Epithelial cell of esophagus (primary cell): ENCODE results near the gene KCNC3.

Experiments used
- DNase-seq: peaks from one replicate; pipeline ENCODE4 v3.0.0; 2010; ENCODE audit warnings: low read depth
- H3K4me3 ChIP-seq: 2 replicates; pipeline ENCODE4 v1.5.1; 2011; ENCODE audit warnings: mild to moderate bottlenecking, low read length, control low read depth
- CTCF ChIP-seq: IDR thresholded peaks from 2 replicates; pipeline ENCODE4 v1.5.1; 2011; ENCODE audit warnings: low read depth, mild to moderate bottlenecking, low read length, control low read depth, inconsistent platforms; ENCODE audit not compliant: insufficient read depth; ENCODE audit errors: missing control alignments

Gene KCNC3

GRCh38 chr19:50290011-50290410 is 39.2 kb downstream of the KCNC3 start:
- no peak overlapping the region for H3K4me3 ChIP-seq
- TF ChIP-seq CTCF: no peak
- no peak for DNase-seq

DNA sequence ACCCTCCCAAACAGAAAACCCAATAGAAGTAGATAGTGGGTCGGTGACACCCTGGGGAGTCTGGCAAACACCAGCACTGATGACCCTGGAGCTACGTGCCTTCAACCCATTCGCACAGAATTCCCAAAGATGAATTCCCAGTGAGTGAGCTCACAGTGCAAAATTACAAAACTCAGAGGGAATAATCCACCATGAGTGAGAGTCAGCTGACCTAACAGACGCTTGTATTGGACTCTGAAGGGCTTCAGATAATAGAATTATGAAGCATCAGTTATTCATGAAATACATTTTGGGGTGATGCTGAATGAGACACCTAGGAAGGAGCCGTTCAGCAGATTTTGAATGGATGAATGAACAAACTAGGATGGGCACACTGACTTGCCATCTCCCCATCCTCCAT is 40.2 kb downstream of the KCNC3 start:
- no peak for TF ChIP-seq CTCF
- no peak overlapping the region for H3K4me3 ChIP-seq
- no peak for DNase-seq

- TF ChIP-seq CTCF: no peak
- no peak for DNase-seq
- H3K4me3 ChIP-seq: no peak overlapping the region
These were observed 41.8 kb downstream of the KCNC3 start for GRCh38 chr19:50287331-50287730.

DNA sequence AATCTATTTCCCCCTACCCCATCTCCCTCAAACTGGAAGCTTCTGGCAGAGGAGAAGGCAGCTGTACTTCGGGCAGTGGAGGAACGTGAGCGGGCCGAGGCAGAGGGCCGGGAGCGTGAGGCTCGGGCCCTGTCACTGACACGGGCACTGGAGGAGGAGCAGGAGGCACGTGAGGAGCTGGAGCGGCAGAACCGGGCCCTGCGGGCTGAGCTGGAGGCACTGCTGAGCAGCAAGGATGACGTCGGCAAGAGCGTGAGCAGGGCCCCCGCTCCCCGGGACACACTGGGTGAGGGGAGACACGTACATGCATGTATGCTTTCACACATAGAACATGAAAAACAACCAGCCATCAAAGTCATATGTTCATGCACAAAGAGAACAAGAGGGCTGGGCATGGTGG is 42.7 kb downstream of the KCNC3 start:
- no peak for DNase-seq
- no peak overlapping the region for H3K4me3 ChIP-seq
- TF ChIP-seq CTCF: no peak

GRCh38 chr19:50285833-50286232 is 43.3 kb downstream of the KCNC3 start:
- no peak for DNase-seq
- no peak overlapping the region for H3K4me3 ChIP-seq
- no peak for TF ChIP-seq CTCF

GRCh38 chr19:50281491-50281890 is 47.7 kb downstream of the KCNC3 start:
- no peak for DNase-seq
- H3K4me3 ChIP-seq: no peak overlapping the region

More at GRCh38 chr19:50281491-50281890, 47.7 kb downstream of the KCNC3 start:
- no peak for TF ChIP-seq CTCF
